LNCAP (cell line): ENCODE data around the gene CLCN3.

Experiments
- TF ChIP-seq, protein P1 (sequence below): fragments of 450-650 bp; IDR thresholded peaks from 2 replicates; pipeline ENCODE4 v1.5.1; 2017; ENCODE audit warnings: mild to moderate bottlenecking

The CLCN3 gene

GRCh38 chr4:169620880-169621248 lies 486 bp downstream of the CLCN3 start:
- TF ChIP-seq, protein P1, sequence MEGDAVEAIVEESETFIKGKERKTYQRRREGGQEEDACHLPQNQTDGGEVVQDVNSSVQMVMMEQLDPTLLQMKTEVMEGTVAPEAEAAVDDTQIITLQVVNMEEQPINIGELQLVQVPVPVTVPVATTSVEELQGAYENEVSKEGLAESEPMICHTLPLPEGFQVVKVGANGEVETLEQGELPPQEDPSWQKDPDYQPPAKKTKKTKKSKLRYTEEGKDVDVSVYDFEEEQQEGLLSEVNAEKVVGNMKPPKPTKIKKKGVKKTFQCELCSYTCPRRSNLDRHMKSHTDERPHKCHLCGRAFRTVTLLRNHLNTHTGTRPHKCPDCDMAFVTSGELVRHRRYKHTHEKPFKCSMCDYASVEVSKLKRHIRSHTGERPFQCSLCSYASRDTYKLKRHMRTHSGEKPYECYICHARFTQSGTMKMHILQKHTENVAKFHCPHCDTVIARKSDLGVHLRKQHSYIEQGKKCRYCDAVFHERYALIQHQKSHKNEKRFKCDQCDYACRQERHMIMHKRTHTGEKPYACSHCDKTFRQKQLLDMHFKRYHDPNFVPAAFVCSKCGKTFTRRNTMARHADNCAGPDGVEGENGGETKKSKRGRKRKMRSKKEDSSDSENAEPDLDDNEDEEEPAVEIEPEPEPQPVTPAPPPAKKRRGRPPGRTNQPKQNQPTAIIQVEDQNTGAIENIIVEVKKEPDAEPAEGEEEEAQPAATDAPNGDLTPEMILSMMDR, result no peak

DNA sequence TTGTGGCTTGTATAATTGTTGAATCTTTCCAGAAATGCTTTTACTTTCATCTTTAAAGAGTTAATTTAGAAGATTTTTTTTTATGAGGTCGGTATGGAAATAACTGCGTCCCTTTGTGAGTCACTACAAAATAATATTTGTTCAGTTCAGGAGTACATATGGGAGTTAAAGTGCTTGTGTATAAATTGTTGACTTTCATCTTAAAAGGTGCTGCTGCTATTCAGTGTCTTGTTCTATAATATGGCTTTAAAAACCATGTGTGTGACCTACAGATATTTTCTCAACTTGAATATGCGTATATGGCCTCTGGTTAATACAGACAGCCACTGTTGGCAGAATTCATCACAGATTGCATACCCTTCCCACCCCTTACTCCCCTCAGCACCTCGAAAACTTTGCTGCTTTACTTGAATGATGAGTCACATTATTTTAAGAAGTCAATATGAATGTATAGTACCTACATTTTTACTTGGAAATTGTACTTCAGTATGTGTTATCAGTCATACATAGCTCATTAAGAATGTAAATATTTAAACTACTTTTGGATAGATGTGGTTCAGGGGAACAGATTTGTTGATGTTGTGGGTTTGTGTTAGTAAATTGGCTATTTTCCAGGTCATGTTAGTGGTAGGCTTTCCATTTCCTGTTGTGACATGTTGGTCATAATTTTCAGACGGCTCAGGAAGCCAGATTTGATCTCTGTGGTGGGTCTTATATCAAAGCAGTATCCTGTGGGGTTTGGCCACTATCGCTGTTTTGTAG lies 1.5 kb downstream of the CLCN3 start:
- TF ChIP-seq, protein P1, result no peak

DNA sequence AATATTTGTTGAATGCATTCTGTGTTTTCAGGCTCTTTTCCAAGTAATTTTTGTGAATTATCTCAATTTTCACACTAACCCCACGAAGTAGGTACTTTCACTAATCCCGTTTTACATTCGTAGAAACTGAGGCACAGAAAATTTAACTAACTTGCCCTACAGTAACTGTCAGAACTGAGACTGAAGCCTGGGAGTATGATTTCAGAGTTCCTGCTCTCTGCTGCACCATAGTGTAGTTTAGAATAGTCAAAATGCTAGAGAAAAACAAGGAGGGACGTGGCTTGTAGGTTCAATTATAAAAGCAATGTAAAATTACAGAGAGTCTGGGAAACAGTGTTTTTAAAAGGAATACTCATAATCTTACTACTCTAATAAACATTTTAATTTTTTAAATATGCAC lies 2.2 kb downstream of the CLCN3 start:
- TF ChIP-seq, protein P1, result no peak

GRCh38 chr4:169625886-169626285 lies 5.5 kb downstream of the CLCN3 start:
- TF ChIP-seq, protein P1, result no peak

DNA sequence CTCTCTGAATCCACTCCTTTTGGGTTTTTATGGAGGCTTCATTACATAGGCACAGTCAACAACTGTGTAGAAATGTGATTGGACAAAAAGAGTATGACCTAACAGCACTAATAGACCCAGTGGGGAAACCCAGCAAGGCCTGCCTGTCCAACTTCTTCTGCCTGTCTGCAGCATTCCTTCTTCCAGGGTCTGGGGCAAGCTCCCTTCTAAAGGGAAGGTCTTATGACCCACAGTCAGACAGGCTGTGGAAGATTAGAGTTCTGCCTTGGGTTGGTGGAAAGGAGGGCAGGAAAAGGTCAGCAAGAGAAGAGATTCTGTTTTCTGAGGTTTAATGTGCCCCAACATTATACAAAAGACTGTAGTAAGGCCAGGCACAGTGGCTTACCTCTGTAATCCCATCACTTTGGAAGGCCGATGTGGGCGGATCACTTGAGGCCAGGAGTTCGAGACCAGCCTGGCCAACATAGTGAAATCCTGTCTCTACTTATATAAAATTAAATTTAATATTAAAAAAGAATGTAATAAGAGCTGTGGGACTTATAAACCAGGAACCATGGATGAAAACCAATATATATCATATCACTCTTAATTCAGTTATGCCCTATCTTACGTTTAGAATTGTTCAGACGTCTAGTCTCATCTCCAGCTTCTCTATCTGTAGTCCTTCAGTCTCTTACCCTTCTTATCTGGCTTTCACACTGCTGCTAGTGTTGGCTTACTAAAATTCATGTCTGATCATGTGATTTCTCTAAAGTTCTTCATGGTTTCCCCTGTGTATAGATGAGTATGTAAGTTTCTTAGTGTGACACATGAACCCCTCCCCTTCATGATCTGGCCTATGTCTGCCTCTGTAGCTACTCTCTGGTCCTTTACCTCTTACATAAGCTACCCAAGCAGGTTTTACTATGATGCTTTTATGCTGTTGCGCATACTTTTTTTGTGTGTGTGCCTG lies 6.2 kb downstream of the CLCN3 start:
- TF ChIP-seq, protein P1, result no peak

GRCh38 chr4:169627307-169627706 lies 6.9 kb downstream of the CLCN3 start:
- TF ChIP-seq, protein P1, result no peak

GRCh38 chr4:169628579-169628978 lies 8.2 kb downstream of the CLCN3 start:
- TF ChIP-seq, protein P1, result no peak
